Epithelial cell of prostate (primary cell): ENCODE results near the gene ADGRG4.

ENCODE experiments used
- DNase-seq: peaks from one replicate; pipeline ENCODE4 v3.0.0-alpha.2; 2011; ENCODE audit warnings: low read depth, low spot score
- H3K27ac ChIP-seq: fragments of 450-650 bp; 2 replicates; pipeline ENCODE4 v1.5.1; 2017; ENCODE audit warnings: mild to moderate bottlenecking

ADGRG4 gene

DNA sequence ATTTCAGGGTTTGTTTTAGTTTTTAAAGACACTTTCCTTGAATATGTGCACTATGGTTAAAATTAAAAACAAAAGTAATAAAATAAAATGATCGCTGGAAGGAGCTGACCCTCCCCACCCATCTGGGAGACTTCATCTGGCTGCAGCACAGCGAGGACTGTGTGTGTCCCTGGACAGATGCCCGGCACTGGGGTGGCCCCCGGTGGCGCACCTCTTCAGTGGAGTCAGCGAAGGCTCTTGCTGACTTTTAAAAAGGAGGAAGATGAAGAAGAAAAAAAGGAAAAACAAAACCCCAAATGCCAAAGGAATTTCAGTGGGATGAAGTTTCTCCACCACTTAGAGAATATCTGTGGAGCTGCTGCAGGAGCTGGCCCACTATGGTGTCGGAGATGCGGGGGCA, 5.4 kb upstream of the ADGRG4 start:
- no peak for DNase-seq
- H3K27ac ChIP-seq, result no peak overlapping the region

DNA sequence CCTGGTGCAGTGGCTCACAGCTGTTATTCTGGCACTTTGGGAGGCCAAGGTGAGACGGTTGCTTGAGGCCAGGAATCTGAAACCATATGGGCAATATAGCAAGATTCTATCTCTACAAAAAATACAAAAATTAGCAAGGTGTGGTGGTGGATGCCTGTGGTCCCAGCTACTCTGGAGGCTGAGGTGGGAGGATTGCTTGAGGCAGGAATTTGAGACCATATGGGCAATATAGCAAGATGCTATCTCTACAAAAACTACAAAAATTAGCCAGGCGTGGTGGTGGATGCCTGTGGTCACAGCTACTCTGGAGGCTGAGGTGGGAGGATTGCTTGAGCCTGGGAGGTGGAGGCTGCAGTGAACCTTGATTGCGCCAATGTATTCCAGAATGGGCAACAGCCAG, 2.3 kb downstream of the ADGRG4 start:
- H3K27ac ChIP-seq, result no peak overlapping the region
- DNase-seq, result no peak

DNA sequence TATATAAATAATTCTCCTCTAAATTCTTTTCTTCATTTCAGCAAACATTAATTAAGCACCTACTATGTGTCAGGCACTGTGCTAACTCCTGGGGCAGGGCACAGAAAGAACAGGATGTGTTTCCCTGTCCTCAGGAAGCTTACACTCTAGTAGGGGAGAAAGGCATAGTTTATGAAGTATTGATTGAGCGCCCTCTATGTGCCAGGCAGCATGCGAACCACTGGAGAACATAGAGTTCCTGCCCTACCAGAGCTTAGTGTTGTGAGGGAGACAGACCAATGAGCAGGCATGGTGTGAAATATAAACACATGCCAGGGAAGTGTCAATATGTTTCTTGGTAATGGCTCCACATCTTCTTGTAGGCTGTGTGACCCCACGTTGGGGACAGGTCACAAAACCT, 3.7 kb downstream of the ADGRG4 start:
- DNase-seq, result no peak
- no peak overlapping the region for H3K27ac ChIP-seq

DNA sequence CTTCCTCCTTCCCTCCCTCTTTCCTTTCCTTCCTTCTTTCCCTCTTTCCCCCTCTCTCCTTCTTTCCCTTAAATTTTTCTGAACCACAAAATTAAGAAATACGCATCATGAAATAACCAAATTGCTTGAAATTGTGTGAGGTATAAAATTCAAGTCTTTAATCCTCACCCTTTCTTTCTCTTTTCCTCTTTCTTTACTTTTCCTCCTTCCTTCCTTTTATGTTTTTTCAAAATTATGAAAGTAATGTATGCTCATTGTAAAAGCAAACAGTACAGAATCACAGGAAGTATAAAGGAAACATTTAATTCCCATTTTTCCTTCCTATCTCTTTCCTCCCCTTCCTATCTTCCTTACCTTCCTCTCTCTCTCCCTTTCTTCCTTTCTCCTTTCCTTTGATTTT, 5.4 kb downstream of the ADGRG4 start:
- no peak overlapping the region for H3K27ac ChIP-seq
- no peak for DNase-seq

DNA sequence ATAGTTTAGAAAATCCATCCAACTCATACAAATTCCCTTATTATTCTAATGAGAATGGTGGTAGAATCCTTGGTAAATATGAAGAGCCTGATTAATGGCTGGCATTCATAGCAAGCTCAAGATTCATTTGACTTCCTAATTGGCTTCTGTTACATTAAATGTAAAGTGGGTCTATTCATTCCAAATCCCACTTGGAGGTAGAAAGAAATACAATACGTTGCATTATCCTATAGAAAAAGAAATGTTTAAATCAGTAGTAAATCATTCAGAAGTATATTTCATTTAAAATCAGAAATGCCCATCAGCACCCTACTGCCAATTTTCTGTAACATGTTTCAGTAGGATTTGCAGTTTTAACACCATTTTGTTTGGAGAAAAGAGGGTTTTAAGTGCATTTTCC, 6.7 kb downstream of the ADGRG4 start:
- no peak for DNase-seq
- H3K27ac ChIP-seq, result no peak overlapping the region

DNA sequence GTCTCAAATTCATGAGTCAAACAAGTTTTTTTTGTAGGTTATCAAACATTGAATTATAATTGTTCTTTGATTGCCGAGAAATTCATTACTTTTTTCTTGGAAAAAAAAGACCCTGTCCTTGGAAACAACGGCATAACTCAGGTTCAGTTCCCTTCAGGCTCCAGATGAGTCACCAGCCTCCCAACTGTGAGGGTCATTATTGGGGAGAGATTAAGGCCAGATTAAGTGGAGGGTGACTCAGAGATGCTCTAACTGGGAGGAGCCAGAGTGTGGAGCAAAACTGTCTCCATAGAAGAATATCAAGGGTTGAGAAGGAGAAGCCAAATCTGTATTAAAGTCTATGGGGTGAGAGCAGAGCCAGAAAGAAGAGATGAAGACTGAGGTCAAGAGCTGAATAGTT, 9.6 kb downstream of the ADGRG4 start:
- DNase-seq, result no peak
- no peak overlapping the region for H3K27ac ChIP-seq

DNA sequence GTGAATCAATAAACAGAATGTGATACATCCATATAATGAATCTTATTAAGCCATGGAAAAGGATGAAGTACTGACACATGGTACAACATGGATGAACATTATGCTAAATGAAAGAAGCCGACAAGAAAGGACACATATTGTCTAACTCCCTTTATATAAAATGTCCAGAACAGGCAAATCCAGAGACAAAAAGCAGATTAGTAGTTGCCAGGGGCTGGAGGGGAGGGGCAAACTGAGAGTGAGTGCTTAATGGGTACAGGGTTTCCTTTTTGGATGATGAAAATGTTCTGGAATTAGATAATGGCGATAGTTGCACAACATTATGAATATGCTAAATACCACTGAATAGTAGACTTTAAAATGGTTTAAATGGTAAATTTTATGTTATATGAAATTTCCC, 17.4 kb downstream of the ADGRG4 start:
- DNase-seq, result no peak
- no peak overlapping the region for H3K27ac ChIP-seq

DNA sequence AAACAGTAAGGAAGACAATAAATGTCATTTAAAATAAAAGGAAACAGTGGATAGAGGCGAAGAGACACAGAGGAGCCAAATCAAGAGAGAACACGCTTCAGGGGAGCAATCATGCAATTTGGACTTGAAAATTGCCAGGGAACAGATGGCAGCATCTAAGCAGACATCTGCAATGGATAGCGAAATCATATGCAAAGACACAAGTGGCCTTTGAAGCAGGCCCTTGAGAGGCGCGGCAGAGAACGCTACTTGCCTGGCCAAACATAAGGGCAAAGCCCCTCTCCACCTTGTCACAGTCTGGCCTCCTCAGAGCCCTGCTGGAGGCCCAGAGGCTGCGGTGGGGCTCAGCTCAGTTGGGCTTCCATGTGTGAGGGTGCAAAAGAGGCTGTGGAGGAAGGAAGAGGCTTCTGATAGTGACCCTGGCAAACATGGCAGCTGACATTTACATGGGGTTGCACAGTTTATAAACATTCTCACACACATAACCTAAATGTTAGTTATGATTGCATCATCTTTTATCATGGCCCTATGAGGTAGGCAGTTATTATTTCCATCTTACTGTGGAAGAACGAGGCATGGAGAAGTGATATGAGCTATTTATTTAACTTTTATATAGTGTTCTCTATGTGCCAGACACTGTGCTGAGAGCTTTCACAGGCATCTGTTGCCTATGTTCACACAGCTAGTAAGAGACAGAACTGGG, 18.3 kb downstream of the ADGRG4 start:
- no peak for DNase-seq
- no peak overlapping the region for H3K27ac ChIP-seq

DNA sequence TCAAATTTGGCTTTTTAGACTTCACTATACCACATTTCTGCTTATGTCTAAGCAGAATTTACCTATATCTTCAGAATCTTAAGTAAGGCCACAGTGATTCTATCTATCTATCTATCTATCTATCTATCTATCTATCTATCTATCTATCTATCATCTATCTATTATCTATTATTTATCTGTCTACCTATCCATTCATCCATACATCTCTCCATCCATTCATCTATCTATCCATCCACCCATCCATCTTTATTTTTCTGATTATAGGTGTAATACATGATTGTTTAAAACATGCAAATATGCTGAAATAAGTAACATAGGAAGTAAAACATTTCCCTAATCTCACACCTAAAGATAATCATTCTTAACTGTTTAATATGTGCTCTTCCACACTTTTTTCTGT, 18.8 kb downstream of the ADGRG4 start:
- no peak overlapping the region for H3K27ac ChIP-seq
- no peak for DNase-seq

DNA sequence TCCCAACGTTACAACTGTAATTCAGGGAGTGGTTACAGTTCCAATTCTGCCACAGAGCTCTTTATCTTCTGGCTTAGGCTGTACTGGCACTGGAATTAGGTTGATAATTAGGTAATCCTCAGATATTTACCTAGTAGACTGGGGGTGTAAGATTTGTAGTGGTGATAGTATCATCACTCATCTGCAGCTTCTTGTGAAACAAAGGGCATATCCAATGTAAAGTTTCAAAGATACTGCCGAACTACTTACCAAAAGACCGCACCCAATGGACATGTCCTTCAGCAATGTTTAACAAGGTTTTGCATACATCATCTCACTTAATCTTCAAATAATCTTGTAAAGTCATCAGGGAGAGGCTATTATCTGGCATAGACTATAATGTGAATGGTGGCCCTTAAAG, 20.8 kb downstream of the ADGRG4 start:
- DNase-seq, result no peak
- peak overlapping the region; percentile 20 for H3K27ac ChIP-seq

DNA sequence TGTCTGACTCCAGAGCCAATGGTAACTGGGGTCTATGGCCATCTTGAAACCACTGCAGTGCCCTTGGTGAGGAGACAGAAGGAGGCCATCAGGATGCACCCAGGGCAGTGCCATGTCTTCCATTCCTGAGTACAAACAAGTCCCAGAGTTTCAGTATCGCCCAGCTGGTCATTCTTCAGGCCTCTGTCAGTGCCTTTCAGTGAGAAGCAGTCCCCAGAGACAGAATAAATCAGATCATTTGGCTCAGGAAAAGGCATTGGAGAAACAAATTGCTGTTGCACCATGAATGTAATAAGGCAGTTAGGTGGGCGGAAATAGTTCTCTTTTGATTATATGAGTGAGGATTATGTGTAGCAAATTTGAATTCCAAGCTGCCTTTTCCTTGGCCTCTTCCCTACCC, 21.3 kb downstream of the ADGRG4 start:
- peak overlapping the region; percentile 20 for H3K27ac ChIP-seq
- no peak for DNase-seq

DNA sequence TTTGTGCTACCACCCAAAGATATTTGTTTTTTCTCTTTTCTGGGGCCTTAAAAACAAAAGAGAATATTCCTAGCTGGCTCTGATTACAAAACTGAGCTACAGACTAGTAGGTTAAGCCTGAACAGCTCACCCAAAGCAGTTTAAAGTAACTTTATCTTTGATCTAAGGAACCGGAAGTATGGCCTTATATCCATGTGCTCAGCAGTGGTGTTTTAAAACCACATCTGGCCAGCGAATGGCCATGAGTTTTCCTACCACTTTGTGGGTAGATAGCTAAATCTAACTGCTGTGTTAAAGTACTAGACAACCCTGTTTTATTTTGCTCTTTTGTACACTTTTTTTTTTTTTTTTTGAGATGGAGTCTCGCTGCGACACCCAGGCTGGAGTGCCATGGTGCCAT, 24.6 kb downstream of the ADGRG4 start:
- no peak overlapping the region for H3K27ac ChIP-seq
- no peak for DNase-seq

DNA sequence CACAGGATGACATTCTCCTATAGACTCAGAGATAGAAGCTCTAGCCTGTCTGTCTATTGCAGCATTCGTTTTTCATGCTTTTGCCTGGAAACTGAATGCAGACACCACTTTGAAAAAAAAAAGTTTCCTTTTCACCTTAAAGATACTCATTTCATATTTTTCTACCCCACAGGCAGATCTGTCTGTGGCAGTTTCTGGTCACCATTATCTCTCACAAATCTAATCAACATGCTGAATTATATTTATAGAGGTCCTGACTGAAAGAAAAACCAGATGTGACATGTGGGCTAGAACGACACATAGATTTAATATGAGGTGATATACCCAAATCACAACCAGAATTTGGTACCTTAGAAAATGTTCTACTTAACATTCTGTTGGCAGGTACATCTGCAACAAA, 28.2 kb downstream of the ADGRG4 start:
- DNase-seq, result no peak

DNA sequence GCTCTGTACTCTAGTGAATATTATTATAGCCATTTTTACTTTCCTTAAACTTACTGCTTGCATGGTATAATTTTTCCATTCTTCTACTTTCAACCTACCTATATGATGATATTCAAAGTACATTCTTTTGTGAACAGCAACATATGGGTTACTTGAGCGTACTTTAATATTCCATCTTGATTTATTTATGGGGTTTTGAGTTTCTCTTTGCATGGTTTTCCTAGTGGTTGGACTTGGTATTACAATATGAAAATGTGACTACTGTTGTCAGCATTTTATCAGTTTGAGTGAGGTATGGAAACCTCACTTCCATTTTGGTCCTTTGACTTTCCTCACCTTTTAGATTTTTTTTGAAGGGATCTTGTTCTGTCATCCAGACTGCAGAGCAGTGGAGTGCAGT, 35.9 kb downstream of the ADGRG4 start:
- DNase-seq, result no peak
- H3K27ac ChIP-seq, result no peak overlapping the region

More for the DNA sequence above, 28.2 kb downstream of the ADGRG4 start:
- no peak overlapping the region for H3K27ac ChIP-seq

DNA sequence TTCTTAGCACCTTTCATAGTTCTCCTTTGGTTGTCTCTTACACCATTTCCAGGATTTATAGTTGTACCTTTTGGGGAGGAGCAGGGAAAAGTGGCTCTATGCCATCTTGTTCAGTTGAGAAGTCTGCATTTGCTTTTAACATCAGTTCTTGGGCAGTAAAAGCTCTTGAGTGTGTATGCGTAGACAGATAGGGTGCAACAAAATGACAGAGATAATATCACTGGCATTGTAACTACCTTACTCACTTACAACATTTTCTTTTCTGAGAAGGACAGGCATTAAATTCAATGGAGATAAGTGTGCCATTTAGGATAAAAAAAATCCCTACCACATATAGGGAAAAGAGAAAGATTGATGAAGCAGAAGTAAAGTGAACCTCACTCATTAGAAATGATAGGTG, 38.9 kb downstream of the ADGRG4 start:
- H3K27ac ChIP-seq, result no peak overlapping the region
- no peak for DNase-seq

DNA sequence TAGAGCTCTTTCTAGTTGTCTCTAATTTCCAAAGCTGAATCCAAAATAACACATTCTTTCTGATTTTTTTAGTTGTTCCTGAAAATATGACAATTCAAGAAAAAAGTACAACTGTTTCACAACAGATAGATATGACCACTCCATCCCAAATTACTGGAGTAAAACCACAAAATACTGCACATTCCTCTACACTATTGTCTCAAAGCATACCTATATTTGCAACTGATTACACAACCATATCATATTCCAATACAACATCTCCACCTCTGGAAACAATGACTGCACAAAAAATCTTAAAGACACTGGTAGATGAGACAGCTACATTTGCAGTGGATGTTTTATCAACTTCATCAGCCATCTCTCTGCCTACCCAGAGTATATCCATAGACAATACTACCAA, 43.6 kb downstream of the ADGRG4 start:
- H3K27ac ChIP-seq, result no peak overlapping the region
- DNase-seq, result no peak

DNA sequence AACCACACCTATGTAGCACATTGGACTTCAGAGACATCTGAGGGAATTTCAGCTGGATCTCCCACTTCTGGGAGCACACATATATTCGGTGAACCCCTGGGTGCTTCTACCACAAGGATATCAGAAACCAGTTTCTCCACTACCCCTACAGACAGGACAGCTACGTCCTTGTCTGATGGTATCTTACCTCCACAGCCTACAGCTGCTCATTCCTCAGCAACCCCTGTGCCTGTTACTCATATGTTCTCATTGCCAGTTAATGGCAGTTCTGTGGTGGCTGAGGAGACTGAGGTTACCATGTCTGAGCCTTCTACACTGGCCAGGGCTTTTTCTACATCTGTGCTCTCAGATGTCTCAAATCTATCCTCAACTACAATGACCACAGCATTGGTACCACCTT, 45.7 kb downstream of the ADGRG4 start:
- DNase-seq, result no peak
- no peak overlapping the region for H3K27ac ChIP-seq

DNA sequence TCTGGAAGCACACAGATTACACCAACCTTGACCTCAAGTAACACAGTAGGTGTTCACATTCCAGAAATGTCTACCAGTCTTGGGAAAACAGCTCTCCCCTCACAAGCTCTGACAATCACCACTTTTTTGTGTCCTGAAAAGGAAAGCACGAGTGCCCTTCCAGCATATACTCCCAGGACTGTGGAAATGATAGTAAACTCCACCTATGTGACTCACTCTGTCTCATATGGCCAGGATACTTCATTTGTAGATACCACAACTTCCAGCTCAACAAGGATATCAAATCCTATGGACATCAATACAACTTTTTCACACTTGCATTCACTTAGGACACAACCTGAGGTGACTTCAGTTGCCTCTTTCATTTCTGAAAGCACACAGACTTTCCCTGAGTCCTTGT, 46.9 kb downstream of the ADGRG4 start:
- H3K27ac ChIP-seq, result no peak overlapping the region

DNA sequence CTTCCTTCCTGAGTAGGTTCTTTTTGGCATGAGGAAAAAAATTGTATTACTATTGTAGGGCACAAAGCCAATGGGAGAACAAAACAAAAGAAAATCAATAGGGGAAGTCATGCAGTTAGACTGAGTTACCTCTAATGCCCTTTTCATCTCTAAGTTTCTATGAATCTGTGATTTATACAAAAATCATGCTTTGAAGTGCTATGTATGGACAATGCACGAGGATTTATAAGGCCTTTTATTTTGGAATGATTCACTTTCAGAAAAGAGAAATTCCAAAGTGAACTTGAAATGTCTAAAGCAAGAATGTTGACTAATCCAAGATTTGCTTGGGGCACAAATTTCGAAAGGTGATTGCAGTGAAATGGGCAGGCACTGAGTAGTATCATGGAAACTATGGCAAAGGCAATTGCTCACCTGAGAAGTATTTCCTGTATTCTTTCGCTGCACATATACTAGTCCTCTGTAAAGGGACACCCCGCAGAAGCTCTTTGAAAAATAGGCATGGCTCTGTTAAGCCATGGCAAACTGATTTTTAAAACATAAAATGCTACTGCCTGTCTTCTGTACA, 52.8 kb downstream of the ADGRG4 start:
- peak overlapping the region; percentile 89 for H3K27ac ChIP-seq
- peak; percentile 82 for DNase-seq

More for the DNA sequence above, 46.9 kb downstream of the ADGRG4 start:
- DNase-seq, result no peak

DNA sequence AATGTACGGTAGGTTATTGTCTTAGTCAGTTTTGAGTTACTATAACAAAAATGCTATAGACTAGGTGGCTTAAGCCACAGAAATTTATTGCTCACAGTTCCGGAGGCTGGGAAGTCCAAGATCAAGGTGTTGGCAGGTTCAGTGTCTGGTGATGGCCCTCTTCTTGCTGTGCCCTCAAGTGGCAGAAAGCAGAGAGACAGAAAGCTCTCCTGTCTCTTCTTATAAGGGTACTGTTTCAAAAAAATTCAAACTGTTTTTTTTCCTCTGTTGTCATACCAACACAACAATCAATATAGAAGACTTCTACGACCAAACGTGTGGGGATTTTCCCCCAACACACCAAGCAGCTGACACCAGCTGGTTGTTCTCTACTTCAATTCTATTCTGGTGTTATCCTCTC, 53.4 kb downstream of the ADGRG4 start:
- peak overlapping the region; percentile 89 for H3K27ac ChIP-seq
- no peak for DNase-seq

DNA sequence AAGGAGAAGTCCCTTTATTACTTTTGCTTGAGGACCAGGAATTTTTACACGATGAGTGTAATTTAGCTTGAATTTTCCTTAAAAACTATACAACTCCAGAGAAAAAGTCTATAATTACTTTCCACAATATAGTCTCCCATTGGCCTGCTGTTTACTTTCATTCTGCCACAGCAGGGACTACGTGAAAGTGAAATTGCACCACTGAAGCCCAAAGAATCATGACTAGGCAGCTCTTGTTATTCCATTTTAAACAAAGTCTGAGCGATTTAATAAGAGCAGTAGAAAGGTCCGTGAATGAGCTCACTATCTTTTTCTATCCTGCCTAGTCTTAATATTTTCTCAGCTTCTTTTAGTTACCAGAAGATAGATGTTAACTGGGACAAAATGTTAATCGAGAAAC, 68.6 kb downstream of the ADGRG4 start:
- DNase-seq, result no peak
- no peak overlapping the region for H3K27ac ChIP-seq

DNA sequence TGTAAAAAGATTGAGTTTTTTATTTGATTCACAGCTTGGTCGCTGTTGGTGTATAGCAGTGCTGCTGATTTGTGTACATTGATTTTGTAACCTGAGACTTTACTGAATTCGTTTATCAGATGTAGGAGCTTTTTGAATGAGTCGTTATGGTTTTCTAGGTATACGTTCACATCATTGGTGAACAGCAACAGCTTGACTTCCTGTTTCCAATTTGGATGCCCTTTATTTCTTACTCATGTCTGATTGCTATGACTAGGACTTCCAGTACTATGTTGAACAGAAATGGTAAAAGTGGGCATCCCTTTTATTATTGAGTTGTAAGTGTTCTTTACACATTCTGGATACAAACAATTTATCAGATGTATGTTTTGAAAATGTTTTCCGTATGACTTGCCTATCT, 76.0 kb downstream of the ADGRG4 start:
- no peak for DNase-seq
- H3K27ac ChIP-seq, result no peak overlapping the region
